NCI-H345 treated with DMSO at 0.1 percent for 48 hours (cell line): Measurements from ENCODE around the gene CACNG7.

Source experiments
- DNase-seq: peaks from one replicate; lab custom pipeline; 2025; ENCODE audit not compliant: unreplicated experiment; lab: John Stamatoyannopoulos, UW

CACNG7 gene

DNA sequence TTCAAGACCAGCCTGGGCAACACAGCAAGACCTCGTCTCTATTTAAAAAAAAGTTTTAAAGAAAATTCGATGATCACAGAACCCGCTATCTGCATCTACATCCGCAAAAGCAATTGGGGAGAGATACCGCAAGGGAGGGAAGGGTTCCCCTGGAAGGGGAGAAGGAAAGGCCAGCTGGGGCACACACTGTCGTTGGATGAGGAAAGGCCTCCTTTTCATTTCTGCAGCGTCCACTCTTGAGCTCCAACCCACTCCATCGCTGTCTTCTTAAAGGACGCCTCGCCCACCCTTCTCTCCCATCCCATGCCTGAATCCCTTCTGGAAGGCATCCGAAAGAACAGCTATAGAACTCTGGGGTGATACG, 30.3 kb upstream of the CACNG7 start:
- no peak for DNase-seq

GRCh38 chr19:53879140-53880081, 29.7 kb upstream of the CACNG7 start:
- DNase-seq = no peak

DNA sequence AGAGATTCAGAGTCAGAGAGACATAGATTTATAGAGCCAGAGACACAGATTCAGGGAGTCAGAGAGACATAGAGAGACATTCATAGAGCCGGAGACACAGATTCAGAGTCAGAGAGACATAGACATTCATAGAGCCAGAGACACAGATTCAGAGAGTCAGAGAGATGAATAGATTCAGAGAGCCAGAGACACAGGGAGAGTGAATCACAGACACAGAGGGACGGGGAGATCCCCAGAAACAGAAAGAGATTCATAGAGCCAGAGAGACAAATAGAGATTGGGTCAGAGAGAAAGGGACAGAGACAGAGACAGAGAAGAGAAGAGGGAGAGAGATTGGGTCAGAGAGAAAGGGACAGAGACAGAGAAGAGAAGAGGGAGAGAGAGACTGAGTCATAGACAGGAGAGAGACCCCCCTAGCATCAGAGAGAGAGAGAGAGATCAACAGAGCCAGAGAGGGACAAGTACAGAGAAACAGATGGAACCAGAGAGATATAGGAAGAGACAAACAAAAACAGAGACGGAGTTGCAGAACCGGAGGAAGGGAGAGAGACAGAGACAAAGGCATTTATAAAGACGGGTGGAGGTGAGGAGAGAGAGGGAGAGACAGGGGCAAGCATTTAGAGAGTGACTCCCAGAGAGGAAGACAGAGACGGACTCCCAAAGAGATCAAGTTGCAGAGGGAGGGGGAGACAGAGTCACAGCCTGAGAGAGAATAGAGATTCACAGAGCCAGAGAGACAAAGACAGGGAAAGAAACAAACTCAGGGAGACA, 28.2 kb upstream of the CACNG7 start:
- DNase-seq = no peak

DNA sequence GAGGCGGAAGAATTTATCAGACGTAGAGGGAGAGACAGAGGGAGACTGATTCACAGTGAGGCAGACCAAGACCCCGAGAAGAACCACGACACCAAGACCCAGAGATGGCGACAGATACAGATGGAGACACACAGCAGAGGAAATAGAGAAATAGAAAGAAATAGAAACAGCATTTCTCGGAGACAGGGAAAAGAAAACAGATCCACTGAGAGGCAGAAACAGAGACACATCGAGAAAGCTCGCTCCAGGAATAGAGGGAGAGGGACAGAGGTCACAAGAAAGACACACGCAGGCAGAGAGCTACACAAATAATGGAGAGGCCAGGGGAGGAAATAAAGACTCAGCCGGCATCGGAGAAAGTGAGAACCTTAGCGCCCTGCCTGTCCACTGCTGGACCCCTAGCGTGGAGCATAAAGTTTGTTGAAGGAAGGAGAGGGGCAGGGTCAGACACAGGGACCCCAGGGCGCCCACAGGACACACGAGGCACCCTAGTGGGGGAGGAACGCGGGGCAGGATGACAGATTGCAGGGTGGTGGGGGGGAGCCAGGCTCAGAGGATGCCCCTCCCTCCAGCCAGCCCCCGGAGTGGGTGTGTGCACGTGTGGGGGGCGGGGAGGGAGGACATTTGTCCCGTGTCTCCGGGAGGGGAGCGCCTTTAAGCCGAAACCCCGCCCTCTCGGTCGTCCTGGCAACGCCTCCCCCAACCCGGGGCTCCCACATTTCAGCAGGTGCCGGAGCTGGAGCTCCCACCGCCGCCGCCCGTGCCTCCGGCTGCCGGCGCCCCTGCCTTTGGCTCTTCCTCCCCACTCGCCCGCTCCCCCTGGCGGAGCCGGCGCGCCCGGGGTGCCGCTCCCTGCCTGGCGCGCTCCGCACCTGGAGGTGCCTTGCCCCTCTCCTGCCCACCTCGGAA, 27.3 kb upstream of the CACNG7 start, which contains the start of gene PRKCG:
Gene PRKCG (plus strand): TSS at position 716 of the 909 bp plus-strand sequence. CDS start 298 bp downstream, outside the sequence.
- no peak for DNase-seq

GRCh38 chr19:53882391-53883050, 26.6 kb upstream of the CACNG7 start:
- no peak for DNase-seq

DNA sequence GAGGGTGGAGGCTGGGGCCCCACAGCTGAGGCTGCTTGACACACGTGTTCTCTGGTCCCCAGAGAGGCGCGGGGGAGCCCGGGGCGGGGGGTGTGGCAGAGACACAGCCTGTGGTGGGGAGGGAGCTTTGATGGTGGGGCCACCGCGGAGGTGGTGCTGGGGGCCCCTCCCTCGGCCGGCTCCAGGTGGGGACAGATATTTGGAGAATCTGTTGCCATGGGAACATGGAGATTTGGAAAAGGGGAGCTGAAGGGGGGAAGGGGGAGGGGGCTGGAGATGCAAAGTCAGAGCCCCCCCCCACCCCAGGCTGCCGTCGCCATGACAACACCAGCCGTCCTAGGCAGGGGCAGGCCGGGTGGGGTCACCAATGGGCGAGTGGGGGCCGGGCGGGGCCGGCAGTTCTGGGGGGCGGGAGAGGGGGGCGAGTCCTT, 25.8 kb upstream of the CACNG7 start:
- DNase-seq = no peak

DNA sequence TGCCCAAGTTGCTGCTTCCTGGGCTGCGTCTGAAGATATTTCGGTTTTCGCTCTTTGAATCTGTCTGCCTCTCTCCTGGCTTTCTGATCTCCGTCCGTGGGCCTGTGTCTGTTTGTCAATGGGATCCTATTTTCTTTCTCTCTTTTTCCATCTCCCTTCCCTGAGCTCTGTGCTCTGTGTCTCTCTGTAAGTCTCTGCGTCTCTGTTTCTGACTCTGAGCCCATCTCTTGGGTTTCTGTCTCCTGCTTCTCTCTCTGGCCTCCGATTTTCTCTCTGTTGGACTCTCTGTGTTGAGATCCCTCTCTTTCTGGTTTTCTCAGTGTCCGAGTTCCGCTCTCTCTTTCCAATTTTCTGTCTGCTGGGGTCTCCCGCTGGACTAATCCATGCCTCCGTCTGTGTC, 25.3 kb upstream of the CACNG7 start:
- DNase-seq = no peak

GRCh38 chr19:53884256-53884655, 24.8 kb upstream of the CACNG7 start:
- no peak for DNase-seq

- DNase-seq = no peak
Observed at GRCh38 chr19:53885036-53885435, 24.0 kb upstream of the CACNG7 start.

DNA sequence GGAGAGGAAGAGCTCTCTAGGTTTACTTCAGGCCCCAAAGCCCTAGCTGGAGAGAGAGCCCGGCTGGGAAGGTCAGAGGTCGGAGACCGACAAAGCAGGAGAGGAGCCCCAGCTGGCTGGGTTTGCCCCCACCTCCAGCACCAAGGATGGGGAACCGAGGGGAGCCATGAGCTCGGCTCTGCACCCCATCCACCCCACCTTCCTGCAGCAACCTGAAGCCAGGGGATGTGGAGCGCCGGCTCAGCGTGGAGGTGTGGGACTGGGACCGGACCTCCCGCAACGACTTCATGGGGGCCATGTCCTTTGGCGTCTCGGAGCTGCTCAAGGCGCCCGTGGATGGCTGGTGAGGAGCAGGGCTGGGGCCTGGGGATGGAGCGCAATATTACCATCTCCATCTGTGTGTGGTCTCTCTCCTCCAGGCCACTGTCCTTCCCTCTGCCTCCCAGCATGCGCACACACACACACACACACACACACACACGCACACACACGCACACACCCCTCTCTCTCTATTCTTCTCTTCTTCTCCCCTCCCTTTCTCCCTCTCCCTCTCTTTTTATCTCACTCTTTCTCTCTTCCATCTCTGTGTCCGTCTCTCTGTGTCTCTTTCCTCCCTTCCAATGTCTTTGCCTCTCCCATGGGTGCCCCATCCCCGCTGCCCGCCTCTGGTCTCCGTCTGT, 16.6 kb upstream of the CACNG7 start:
- DNase-seq = no peak

DNA sequence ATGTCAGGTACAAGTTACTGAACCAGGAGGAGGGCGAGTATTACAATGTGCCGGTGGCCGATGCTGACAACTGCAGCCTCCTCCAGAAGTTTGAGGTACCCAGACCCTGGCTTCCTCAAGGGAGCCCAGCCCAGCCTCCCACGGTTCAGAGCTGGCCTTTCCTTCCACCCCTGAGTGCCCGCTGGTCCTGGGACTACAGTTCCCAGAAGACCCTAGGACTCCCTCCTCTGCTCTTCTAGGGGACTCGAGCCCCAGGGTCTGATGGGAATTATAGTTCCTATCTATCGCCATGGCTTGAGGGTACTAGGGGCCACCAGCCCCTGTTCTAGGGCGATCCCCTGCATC, 16.1 kb upstream of the CACNG7 start:
- no peak for DNase-seq

GRCh38 chr19:53894707-53895106, 14.4 kb upstream of the CACNG7 start:
- no peak for DNase-seq

GRCh38 chr19:53896682-53897081, 12.4 kb upstream of the CACNG7 start:
- no peak for DNase-seq

DNA sequence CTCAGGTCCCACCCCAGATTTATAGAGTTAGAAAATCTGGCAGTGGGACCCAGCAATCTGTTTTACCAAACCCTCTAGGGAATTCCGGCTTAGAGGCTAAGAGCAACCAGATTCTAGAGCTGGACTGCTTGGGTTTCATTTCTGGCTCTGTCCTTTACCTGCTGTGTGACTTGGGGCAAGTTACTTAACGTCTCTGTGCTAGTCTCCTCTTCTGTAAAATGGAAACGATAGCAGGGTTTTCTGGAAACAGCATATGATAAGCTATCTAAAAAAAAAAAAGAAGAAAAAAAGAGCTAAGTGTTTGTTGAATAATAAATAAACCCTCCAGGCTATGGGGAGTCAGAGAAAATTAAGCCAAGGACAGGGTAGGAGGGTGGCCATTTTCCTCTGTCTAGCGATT, 11.6 kb upstream of the CACNG7 start:
- DNase-seq = no peak

GRCh38 chr19:53898166-53898565, 10.9 kb upstream of the CACNG7 start:
- DNase-seq = no peak

DNA sequence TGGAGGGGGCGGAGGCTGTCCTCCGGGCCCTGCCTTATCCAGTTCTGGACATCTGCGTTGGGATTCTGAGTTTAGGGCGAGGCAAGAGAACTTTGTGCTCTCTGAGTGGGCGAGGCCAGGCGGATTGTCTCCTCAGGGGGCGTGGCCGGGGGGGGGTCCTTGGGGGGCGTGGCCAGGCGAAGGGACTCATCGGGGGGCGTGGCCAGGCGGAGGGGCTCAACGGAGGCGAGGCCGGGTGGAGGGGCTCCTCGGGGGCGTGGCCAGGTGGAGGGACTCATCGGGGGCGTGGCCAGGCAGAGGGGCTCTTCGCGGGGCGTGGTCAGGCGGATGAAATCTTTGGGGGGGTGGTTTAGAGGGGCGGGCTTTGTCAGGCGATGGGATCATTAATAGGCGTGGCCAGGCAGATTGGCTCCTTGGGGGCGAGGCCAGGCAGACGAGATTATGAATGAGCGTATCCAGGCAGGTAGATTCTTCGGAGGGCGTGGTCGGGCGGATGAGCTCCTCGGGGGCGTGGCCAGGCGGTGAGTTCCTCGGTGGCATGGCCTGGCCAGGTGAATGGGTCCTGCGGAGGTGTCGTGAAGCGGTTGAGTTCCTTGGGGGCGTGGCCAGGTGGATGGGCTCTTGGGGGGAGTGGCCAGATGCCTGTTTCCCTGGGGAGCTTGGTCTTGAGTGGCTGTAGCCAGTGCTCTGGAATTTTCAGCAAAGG, 10.3 kb upstream of the CACNG7 start:
- DNase-seq = no peak

GRCh38 chr19:53900191-53900860, 8.8 kb upstream of the CACNG7 start:
- no peak for DNase-seq

DNA sequence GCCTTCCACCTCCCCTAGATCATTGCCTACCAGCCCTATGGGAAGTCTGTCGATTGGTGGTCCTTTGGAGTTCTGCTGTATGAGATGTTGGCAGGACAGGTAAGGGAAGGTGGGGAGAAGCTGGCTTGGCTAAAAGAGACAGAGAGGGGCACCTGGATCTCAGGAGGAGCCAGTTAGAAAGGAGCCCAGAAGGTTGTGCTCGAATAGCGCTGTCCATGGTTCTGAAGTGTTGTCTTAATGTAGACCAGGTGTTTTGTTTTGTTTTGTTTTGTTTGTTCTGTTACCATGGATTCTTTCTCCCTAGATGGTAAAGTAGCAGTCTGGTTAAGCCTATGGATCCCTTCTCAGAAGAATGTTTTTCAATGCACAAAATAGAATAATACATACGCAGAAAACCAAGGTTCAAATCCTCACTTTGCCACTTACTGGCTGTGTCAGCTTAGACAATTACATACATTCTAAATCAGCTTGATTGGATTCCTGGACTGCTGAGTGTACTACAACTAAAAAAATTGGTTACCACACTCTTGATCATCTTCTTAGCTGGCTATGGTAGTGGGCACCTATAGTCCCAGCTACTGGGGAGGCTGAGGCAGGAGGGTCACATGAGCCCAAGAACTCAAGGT, 5.9 kb upstream of the CACNG7 start:
- no peak for DNase-seq
